HG02588 (cell line): Measurements from ENCODE around the gene SHCBP1.
A peak's percentile ranks its signal among the peaks of the same experiment; 100 is the strongest.
"Not testable (repeated sequence)": the region's sequence is repeated elsewhere in the genome, so short reads cannot be mapped to it uniquely, and the experiment has no call there.

Experiments used
- ATAC-seq: cut with Tn5 transposase; IDR thresholded peaks from one replicate; pipeline ENCODE4 v1.9.1; 2021; ENCODE audit warnings: mild to moderate bottlenecking, moderate library complexity; ENCODE audit not compliant: unreplicated experiment

Gene SHCBP1

DNA sequence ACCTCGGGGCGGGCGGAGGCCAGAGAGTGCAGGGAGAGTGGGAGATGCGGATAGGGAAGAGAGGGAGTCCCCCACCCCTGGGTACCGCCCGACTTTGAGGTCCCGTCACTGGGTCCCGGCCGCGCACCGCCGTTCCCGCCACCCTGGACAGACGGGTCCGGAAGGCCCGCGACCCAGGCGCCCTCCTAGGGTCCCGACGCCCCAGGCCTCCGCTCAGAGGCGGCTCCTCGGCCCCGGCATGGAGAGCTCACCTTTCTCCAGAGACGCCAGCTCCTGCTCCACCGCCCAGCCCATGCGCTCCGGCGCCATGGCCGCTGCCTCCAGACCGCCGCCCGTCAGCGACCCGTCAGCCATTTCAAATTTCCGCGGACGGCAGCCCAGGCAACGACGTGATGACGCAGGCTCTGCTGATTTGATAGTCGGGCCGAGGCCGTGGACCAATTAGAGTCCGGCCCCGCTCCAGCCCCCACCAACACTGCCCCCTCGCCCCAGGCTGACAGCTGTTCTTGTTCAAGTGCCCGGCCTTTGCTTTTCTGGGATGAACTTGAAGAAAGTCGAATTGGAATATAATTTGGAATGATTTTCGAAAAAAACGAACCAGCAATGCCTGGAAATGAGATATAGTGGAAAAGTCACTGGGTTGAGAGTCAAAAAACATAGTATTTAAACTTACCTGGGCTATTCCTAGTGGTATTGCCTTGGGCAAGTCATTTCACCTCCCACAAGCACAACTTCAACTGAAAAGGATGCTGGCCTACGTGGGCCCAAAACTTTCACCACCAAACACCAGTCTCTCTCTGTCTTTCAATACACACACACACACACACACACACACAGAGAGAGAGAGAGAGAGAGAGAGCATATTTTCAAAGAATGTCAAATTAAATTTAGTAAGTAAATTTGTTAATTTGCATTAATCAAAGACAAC is at the start of gene SHCBP1:
Gene SHCBP1 (minus strand): TSS at position 374 of the 928 bp plus-strand sequence. CDS start 20 bp downstream, at position 354.
- ATAC-seq = peak; percentile 89

GRCh38 chr16:46662123-46662522 is 40.9 kb upstream of the SHCBP1 start:
- ATAC-seq = no peak

- peak; percentile 95 for ATAC-seq
Observed at GRCh38 chr16:46658925-46659324, 37.7 kb upstream of the SHCBP1 start.

GRCh38 chr16:46651305-46651704 is 30.1 kb upstream of the SHCBP1 start:
- ATAC-seq = no peak

DNA sequence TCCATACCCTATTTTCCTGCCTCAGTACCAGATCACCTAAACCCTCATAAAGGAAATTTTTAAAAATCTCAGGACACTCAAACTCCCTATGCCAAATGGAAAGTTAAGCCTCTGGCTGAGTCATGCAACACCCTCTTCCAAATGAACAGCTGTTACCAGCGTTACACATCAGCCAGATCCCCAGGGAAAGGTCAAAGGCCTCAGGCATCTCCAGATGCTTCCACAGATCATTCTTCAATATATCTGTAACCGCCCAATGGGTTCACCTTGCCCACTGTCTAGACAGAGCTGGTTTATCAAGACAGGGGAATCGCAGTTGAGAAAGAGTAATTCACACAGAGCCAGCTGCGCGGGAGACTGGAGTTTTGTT is 29.1 kb upstream of the SHCBP1 start:
- no peak for ATAC-seq

- ATAC-seq = no peak
Observed at GRCh38 chr16:46649588-46650253, 28.5 kb upstream of the SHCBP1 start.

DNA sequence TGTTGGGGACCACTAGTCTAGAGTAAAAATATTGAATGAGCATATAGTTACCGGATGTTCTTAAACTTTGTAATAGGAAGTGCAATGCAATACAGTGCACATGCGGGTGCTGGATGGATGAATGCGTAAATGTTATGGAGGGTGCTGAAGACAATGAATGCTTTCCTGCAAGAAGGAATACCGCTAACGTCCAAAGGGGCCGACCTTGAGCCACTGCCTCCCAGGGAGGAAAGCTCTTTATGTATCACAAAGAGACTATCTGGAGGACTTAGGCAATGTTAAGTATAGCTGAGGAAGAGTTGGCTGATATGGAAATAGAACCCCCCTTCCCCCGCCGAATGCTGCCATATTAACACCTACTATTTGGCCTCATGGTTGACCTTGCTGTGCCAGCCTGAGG is 27.5 kb upstream of the SHCBP1 start:
- no peak for ATAC-seq

- ATAC-seq = no peak
Observed at GRCh38 chr16:46638947-46639925, 18.1 kb upstream of the SHCBP1 start.

DNA sequence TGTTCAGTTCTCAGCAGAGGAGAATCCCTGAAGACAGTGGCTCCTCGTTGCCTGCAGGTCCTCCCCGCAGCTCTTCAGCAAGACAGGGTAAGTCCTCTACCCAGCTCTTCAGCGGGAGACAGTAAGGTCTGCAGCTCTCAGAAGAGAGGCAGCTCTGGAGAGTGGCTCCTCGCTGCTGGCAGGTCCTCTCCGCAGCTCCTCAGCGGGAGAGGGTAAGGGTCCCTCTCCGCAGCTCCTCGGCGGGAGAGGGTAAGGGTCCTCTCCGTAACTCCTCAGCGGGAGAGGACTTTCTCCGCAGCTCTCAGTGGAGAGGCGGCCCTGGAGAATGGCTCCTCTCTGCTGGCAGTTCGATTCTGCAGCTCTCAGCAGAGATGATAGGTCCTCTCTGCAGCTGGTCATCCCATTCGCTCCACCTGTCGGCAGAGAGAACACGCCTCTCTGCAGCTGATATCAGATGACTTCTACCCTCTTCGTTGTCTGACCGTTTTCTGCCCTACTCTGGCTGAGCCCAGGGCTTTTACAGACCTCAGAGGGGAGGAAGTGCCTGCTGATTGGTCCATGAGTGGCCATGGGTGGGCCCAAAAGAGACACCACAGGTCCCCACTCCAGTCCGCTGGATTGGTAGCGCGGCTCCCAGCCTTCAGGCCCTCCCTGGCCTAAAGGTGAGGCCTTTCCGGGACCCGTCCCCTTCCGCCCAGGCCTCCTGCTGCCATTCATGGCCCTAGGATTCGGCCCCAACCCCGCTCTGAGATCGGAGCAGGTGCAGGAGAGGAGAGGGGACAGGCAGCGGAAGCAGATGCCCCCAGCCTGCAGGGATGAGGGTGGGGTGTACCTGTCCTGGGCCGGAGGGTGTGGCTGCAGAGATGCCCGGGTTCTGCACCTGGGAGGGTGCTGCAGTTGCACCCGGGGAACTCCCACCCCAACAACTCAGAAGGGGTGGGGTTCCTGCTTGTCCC is 11.9 kb upstream of the SHCBP1 start:
- ATAC-seq = no peak

DNA sequence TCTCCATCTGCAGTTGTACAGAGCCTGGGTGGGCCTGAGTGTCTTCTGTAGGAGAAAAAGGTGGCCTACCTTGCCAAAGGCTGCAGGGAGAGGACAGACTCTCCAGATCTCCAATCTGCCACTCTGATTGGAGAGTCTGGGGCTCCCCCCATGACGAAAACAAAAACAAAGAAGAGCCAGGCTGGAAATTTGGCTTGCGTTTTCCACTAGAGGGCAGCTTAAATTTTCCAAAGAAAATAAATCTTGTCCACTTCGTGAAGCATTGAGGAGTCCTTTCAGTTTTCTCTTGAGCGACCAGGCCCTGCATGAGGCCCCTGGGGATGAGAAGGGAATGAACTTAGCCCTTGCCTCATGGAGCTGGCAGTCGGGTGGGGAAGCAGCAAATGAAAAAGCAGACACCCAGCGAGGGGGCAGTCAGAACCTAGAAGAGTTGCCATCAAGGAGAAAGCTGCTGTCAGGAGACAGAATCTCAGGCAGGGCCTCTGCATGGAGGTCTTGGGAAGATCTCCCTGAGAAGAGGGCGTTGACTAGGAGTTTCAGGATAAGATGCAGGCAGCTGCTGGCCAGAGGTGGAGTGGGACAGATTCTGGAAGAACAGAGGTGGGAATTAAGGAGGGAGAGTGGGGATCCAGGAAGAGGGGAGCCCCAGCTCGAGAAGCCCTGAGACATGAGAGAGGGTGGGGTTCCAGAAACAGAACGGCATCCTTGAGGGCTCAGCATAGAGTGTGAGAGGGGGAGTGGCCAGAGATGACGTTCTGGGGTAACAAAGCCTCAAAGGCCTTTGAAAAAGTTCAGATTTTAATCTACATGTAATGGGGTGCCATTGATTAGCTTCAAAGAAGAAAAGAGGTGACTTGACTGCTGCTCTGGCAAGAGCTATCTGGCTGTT is 8.4 kb upstream of the SHCBP1 start:
- ATAC-seq = no peak

DNA sequence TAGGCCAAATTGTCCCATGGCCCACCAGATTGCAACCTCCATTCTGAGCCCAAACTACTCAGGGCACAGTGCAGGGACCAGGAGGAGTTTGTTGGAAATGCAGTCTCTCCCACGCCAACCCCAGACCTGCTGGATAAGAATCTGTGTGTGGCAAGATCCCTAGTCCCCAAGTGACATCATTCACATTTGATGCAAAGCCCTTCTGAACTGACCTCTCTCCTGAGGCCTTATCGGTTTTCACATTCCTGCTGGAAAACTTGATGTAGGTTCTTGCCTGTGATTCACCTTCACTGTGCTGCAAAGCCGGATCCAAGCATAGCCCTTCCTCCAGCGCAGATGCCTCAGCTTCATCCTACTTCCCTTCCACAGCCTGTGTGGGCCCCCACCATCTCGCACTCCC is 6.6 kb upstream of the SHCBP1 start:
- ATAC-seq = no peak

- ATAC-seq = not testable (repeated sequence)
Observed at GRCh38 chr16:46626681-46627080, 5.5 kb upstream of the SHCBP1 start.

- not testable (repeated sequence) for ATAC-seq
Observed at GRCh38 chr16:46624862-46625261, 3.7 kb upstream of the SHCBP1 start.

GRCh38 chr16:46623707-46624106 is 2.5 kb upstream of the SHCBP1 start:
- ATAC-seq = not testable (repeated sequence)

DNA sequence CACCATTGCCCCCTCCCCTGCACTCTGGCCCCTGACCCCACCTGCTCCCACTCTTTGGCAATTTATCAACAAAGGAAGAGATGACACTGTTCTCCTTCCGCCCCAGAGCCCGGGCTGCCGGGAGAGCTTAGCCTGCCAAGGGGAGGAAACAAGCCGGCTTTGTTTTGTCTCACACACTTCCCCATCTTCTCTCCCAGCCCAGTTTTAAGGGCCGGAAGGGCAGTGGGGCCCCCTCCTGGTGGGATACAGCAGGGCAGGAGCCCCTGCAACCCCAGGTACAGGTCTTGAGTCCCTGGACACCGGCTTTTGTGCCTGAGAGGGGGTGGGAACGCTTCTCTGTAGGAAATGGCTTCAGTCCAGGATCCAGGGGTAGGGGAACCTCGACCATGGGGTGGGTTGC is 2.1 kb upstream of the SHCBP1 start:
- ATAC-seq = not testable (repeated sequence)

DNA sequence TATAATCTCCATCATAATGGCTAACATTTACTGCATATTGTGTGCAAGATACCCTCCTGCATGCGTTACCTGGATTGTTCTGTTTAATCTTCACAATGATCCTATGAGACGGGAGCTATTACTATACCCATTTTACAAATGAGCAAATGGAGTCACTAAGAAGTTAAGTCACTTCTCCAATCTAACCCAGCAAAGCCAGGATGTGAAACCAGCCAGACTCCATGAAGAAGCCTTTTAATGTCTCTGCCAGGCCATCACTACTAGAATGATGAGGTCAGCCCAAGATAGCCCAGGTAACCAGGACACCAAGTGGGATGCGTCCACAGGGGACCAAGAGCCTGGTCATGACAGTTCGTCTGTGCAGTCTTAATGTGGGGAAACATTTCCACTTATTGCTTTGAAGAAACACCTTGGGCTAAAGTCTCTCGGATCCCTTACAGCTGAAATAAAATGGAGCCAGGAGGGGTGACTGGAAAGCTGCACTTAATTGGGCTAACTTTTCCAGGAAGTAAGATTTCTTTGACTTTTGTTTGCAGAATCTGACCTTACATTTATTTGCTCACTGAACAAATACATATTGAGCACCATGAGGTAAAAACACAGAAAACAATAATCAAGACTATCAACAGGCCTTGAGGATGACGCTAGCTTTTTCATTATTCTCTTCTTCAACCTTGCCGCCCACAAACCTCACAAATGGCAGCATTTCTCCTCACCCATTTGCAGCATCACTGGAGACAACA is 926 bp upstream of the SHCBP1 start:
- no peak for ATAC-seq

DNA sequence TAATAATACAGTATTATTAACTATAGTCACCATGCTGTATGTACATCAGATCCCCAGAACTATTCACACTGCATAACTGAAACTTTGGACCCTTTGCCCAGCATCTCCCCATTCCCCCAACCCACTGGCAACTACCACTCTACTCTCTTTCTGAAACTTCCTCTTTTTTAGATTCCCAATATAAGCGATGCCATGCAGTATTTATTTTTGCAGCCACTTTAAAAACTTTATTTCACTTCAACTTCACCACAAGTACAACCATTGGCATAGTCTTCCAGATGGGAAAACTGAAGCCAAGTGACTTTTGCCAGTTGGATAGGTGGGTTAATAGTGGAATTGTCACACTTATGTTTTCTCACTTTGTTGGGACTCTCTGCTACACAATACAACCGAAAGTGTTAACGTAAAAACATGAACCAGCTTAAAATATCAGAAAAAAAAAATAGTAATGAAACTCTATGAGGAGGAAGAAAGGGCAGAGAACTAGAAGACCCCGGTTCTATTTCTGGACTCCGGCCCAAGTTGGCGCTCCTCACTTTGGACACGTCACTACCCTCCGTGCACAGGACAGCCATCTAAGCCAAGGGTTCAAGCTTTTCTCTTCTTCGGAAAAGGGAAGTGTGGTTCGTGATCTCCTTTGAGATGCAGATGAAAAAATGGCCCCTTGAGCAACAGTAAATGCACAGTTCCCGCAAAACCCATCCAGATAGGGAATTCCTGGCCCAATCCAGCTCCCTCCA is 743 bp downstream of the SHCBP1 start:
- ATAC-seq = no peak
